Retinal pigment epithelial cell (primary cell): ENCODE measurements around the gene SLC12A1.

Experiments
- DNase-seq: peaks from one replicate; pipeline ENCODE4 v3.0.0-alpha.2; 2010; ENCODE audit warnings: low read depth
- H3K4me3 ChIP-seq: 2 replicates; pipeline ENCODE4 v1.5.1; 2011; ENCODE audit warnings: mild to moderate bottlenecking, low read length, control low read depth, moderate library complexity
- CTCF ChIP-seq: conservative IDR thresholded peaks from 2 replicates; pipeline ENCODE4 v1.5.1; 2011; ENCODE audit warnings: low read depth, low read length, control low read depth, inconsistent platforms

SLC12A1 gene

GRCh38 chr15:48177766-48178647, 28.1 kb upstream of the SLC12A1 start, which contains the start of gene MYEF2:
Gene MYEF2 (minus strand): TSS chr15:48178295. CDS start chr15:48178237, 58 bp downstream.
- peak within 1 kb of the TSS; percentile 71 for H3K4me3 ChIP-seq
- TF ChIP-seq CTCF, result no peak
- peak; percentile 46 for DNase-seq

GRCh38 chr15:48178648-48178931, 27.5 kb upstream of the SLC12A1 start:
- no peak for DNase-seq
- peak overlapping the region; percentile 71 for H3K4me3 ChIP-seq
- TF ChIP-seq CTCF, result no peak

- H3K4me3 ChIP-seq, result no peak overlapping the region
- DNase-seq, result no peak
- TF ChIP-seq CTCF, result no peak
These were observed 23.4 kb upstream of the SLC12A1 start for GRCh38 chr15:48182749-48183148.

- no peak overlapping the region for H3K4me3 ChIP-seq
- no peak for TF ChIP-seq CTCF
- no peak for DNase-seq
These were observed 20.6 kb upstream of the SLC12A1 start for GRCh38 chr15:48185529-48185928.

- TF ChIP-seq CTCF, result no peak
- no peak for DNase-seq
- no peak overlapping the region for H3K4me3 ChIP-seq
These were observed 19.8 kb upstream of the SLC12A1 start for GRCh38 chr15:48186271-48186670.

- TF ChIP-seq CTCF, result no peak
- peak overlapping the region; percentile 43 for H3K4me3 ChIP-seq
- DNase-seq, result peak; percentile 40
These were observed 15.0 kb upstream of the SLC12A1 start for GRCh38 chr15:48190932-48191573.
